Measurements from ENCODE around the gene WDR7.

WDR7 gene

GRCh38 chr18:56650944-56651770, at the start of gene WDR7:
TSS of gene WDR7 (plus strand) at chr18:56651359. CDS start at chr18:56672516, 21,157 bp downstream.
- peak; percentile 89 to 94 for DNase-seq (ENCODE audit: low read depth in 2 of 2)

GRCh38 chr18:56606618-56607017, 44.5 kb upstream of the WDR7 start:
- DNase-seq (ENCODE audit: low read depth in 2 of 2), result no peak

- DNase-seq (ENCODE audit: low read depth in 2 of 2), result no peak
Measured at GRCh38 chr18:56615738-56616520, 35.2 kb upstream of the WDR7 start.

- no peak for DNase-seq (ENCODE audit: low read depth in 2 of 2)
Measured at GRCh38 chr18:56627991-56628390, 23.2 kb upstream of the WDR7 start.

GRCh38 chr18:56632070-56633022, 18.8 kb upstream of the WDR7 start:
- no peak for DNase-seq (ENCODE audit: low read depth in 2 of 2)

- no peak for DNase-seq (ENCODE audit: low read depth in 2 of 2)
Measured at GRCh38 chr18:56635007-56635406, 16.2 kb upstream of the WDR7 start.

GRCh38 chr18:56637176-56637575, 14.0 kb upstream of the WDR7 start:
- DNase-seq (ENCODE audit: low read depth in 2 of 2), result no peak

GRCh38 chr18:56637711-56638231, 13.4 kb upstream of the WDR7 start:
- no peak for DNase-seq (ENCODE audit: low read depth in 2 of 2)

- peak; percentile 99 for DNase-seq (ENCODE audit: low read depth in 2 of 2)
Measured at GRCh38 chr18:56638232-56639103, 12.7 kb upstream of the WDR7 start, which contains the start of gene TXNL1. TSS of gene TXNL1 (minus strand) at chr18:56638592. CDS start at chr18:56638440, 152 bp downstream.

- DNase-seq (ENCODE audit: low read depth in 2 of 2), result no peak
Measured at GRCh38 chr18:56639104-56639381, 12.1 kb upstream of the WDR7 start.

GRCh38 chr18:56639571-56639970, 11.6 kb upstream of the WDR7 start:
- DNase-seq (ENCODE audit: low read depth in 2 of 2), result no peak

GRCh38 chr18:56641714-56642337, 9.3 kb upstream of the WDR7 start:
- no peak for DNase-seq (ENCODE audit: low read depth in 2 of 2)

GRCh38 chr18:56643381-56643780, 7.8 kb upstream of the WDR7 start:
- no peak for DNase-seq (ENCODE audit: low read depth in 2 of 2)

- DNase-seq (ENCODE audit: low read depth in 2 of 2), result no peak
Measured at GRCh38 chr18:56645415-56646016, 5.6 kb upstream of the WDR7 start.

- DNase-seq (ENCODE audit: low read depth in 2 of 2), result no peak
Measured at GRCh38 chr18:56647071-56647470, 4.1 kb upstream of the WDR7 start.

- DNase-seq (ENCODE audit: low read depth in 2 of 2), result no peak
Measured at GRCh38 chr18:56647951-56648893, 2.9 kb upstream of the WDR7 start.

- DNase-seq (ENCODE audit: low read depth in 2 of 2), result no peak
Measured at GRCh38 chr18:56649996-56650395, 1.2 kb upstream of the WDR7 start.

- DNase-seq (ENCODE audit: low read depth in 2 of 2), result no peak
Measured at GRCh38 chr18:56651771-56652092, 573 bp downstream of the WDR7 start.

- no peak for DNase-seq (ENCODE audit: low read depth in 2 of 2)
Measured at GRCh38 chr18:56652802-56653201, 1.6 kb downstream of the WDR7 start.

Measured in activated CD4-positive, alpha-beta T cell treated with anti-CD3 and anti-CD28 coated beads for 24 hours (primary cell).